ENCODE data around the gene TASP1.
"Not testable (repeated sequence)": the region's sequence is repeated elsewhere in the genome, so short reads cannot be mapped to it uniquely, and the experiment has no call there.

The TASP1 gene

DNA sequence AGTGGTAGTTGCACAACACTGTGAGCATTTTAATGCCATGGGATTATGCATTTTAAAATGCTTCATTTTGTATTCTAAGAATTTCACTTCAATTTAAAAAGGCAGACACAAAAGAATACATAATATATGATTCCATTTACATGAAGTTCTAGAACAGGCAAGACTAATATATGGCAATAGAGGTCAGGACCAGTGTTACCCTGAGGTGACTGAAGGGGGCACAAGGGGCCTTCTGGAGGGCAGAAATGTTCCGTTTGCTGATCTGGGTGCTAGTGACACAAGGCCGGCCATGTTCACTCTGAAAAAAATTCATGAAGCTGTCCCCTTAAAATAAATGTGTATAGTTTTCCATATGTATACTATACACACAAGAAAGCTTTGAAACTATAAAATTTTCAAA is 28.5 kb downstream of the TASP1 start:
- Histone ChIP-seq H3K4me1 (ENCODE audit: insufficient read depth, low read length) (no peaks in the 10 kb centered on the region), H3K4me3 (ENCODE audit: low read length) (no peak overlapping the region), H3K9ac (ENCODE audit: low read depth, low read length) (no peak overlapping the region), H3K9me3 (ENCODE audit: insufficient read depth, low read depth, low read length) (no peaks in the 10 kb centered on the region), H3K36me3 (ENCODE audit: insufficient read depth, low read depth, low read length) (no peaks in the 10 kb centered on the region), H3K27ac (ENCODE audit: low read length) (no peak overlapping the region), H3K27me3 (ENCODE audit: insufficient read depth, low read length) (no peaks in the 10 kb centered on the region)

GRCh38 chr20:13608066-13608465 is 30.7 kb downstream of the TASP1 start:
- Histone ChIP-seq H3K9me3 (ENCODE audit: insufficient read depth, low read depth, low read length) (no peaks in the 10 kb centered on the region), H3K27me3 (ENCODE audit: insufficient read depth, low read length) (no peaks in the 10 kb centered on the region), H3K4me1 (ENCODE audit: insufficient read depth, low read length) (no peaks in the 10 kb centered on the region), H3K9ac (ENCODE audit: low read depth, low read length) (no peak overlapping the region), H3K4me3 (ENCODE audit: low read length) (no peak overlapping the region), H3K27ac (ENCODE audit: low read length) (no peak overlapping the region), H3K36me3 (ENCODE audit: insufficient read depth, low read depth, low read length) (no peaks in the 10 kb centered on the region)

DNA sequence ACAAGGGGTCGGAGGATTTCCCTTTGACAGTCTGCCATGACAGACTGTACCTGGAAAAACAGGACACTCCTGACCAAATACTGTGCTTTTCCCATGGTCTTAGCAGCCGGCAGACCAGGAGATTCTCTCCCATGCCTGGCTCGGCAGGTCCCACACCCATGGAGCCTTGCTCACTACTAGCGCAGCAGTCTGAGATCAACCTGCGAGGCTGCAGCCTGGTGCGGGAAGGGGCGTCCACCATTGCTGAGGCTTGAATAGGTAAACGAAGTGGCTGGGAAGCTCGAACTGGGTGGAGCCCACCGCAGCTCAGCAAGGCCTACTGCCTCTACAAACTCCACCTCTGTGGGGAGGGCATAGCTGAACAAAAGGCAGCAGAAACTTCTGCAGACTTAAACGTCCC is 45.3 kb downstream of the TASP1 start:
- not testable (repeated sequence) for H3K9ac ChIP-seq (ENCODE audit: low read depth, low read length); H3K4me3 ChIP-seq (ENCODE audit: low read length); H3K4me1 ChIP-seq (ENCODE audit: insufficient read depth, low read length); H3K27ac ChIP-seq (ENCODE audit: low read length); H3K27me3 ChIP-seq (ENCODE audit: insufficient read depth, low read length); H3K36me3 ChIP-seq (ENCODE audit: insufficient read depth, low read depth, low read length); H3K9me3 ChIP-seq (ENCODE audit: insufficient read depth, low read depth, low read length)

- Histone ChIP-seq H3K4me3 (ENCODE audit: low read length) (no peak overlapping the region), H3K27me3 (ENCODE audit: insufficient read depth, low read length) (no peaks in the 10 kb centered on the region), H3K36me3 (ENCODE audit: insufficient read depth, low read depth, low read length) (peaks cover 11% of the 10 kb centered on the region), H3K27ac (ENCODE audit: low read length) (no peak overlapping the region), H3K9me3 (ENCODE audit: insufficient read depth, low read depth, low read length) (peaks cover 5% of the 10 kb centered on the region; the same call in 1 of the 2 replicates), H3K4me1 (ENCODE audit: insufficient read depth, low read length) (no peaks in the 10 kb centered on the region), H3K9ac (ENCODE audit: low read depth, low read length) (no peak overlapping the region)
Measured at GRCh38 chr20:13588049-13588448, 50.7 kb downstream of the TASP1 start.

DNA sequence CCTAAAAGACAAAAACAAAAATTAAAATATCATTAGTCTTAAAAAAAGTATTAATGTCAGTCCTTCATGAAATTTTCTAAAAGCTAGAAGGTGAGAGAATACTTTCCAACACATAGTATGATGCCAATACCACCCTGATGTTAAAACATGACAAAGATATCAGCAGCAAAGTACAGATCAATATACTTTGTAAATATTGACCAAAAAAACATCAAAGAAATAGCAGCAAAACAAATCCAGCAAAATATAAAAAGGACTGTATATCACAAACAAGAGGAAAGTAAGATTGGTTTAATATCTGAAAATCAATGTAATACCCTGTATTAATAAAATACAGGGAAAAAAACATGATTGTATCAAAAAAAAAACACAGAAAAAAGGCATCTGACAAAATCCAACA is 51.4 kb downstream of the TASP1 start:
- peaks cover 11% of the 10 kb centered on the region for H3K36me3 ChIP-seq (ENCODE audit: insufficient read depth, low read depth, low read length)
- H3K9ac ChIP-seq (ENCODE audit: low read depth, low read length), result no peak overlapping the region
- no peak overlapping the region for H3K27ac ChIP-seq (ENCODE audit: low read length)
- H3K9me3 ChIP-seq (ENCODE audit: insufficient read depth, low read depth, low read length), result peaks cover 5% of the 10 kb centered on the region; the same call in 1 of the 2 replicates
- no peaks in the 10 kb centered on the region for H3K27me3 ChIP-seq (ENCODE audit: insufficient read depth, low read length)
- no peaks in the 10 kb centered on the region for H3K4me1 ChIP-seq (ENCODE audit: insufficient read depth, low read length)
- H3K4me3 ChIP-seq (ENCODE audit: low read length), result no peak overlapping the region

DNA sequence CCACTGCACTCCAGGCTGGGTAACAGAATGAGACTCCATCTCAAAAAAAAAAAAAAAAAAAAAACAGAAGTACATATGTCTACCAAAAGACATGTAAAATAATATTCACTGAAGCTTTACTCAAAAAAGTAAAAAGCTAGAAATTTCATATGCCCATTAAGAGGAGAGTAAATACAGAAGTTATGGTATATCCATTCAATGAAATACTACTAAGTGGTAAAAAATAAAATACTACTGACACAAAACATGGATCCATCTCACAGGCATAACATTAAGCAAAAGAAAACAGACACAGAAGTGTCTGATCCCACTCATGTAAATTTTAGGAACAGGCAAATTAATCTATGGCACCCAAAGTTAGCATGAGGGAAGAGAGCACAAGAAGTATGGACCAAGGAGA is 52.6 kb downstream of the TASP1 start:
- Histone ChIP-seq H3K4me1 (ENCODE audit: insufficient read depth, low read length) (no peaks in the 10 kb centered on the region), H3K27me3 (ENCODE audit: insufficient read depth, low read length) (no peaks in the 10 kb centered on the region), H3K9ac (ENCODE audit: low read depth, low read length) (no peak overlapping the region), H3K36me3 (ENCODE audit: insufficient read depth, low read depth, low read length) (peaks cover 11% of the 10 kb centered on the region), H3K4me3 (ENCODE audit: low read length) (no peak overlapping the region), H3K27ac (ENCODE audit: low read length) (no peak overlapping the region), H3K9me3 (ENCODE audit: insufficient read depth, low read depth, low read length) (peaks cover 5% of the 10 kb centered on the region; the same call in 1 of the 2 replicates)

DNA sequence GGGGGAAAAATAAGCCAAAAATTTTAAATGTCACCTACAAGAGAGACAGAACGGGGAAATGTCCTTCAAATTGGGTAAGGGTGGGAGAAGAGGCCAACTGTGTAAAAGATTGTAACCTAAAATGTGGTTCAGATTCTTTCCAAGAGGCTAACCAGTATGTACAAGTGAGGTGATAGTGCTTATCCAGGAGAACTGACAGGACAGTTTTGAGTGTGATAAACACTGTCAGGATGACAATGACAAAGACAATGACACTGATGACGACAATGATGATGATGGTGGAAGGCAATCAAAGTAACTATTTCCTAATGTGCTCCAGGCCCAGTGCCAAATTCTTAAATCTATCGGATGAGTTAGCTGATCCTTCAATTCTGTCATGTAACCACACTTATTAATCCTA is 57.3 kb downstream of the TASP1 start:
- Histone ChIP-seq H3K36me3 (ENCODE audit: insufficient read depth, low read depth, low read length) (peaks cover 4% of the 10 kb centered on the region), H3K4me1 (ENCODE audit: insufficient read depth, low read length) (no peaks in the 10 kb centered on the region), H3K4me3 (ENCODE audit: low read length) (no peak overlapping the region), H3K27ac (ENCODE audit: low read length) (no peak overlapping the region), H3K9ac (ENCODE audit: low read depth, low read length) (no peak overlapping the region), H3K27me3 (ENCODE audit: insufficient read depth, low read length) (no peaks in the 10 kb centered on the region), H3K9me3 (ENCODE audit: insufficient read depth, low read depth, low read length) (peaks cover 4% of the 10 kb centered on the region; the same call in 1 of the 2 replicates)

GRCh38 chr20:13580707-13581106 is 58.0 kb downstream of the TASP1 start:
- Histone ChIP-seq H3K27ac (ENCODE audit: low read length) (no peak overlapping the region), H3K4me1 (ENCODE audit: insufficient read depth, low read length) (no peaks in the 10 kb centered on the region), H3K9ac (ENCODE audit: low read depth, low read length) (no peak overlapping the region), H3K4me3 (ENCODE audit: low read length) (no peak overlapping the region), H3K9me3 (ENCODE audit: insufficient read depth, low read depth, low read length) (0 out of 2 replicates have a peak, but pooled peaks cover 3% of the 10 kb centered on the region), H3K36me3 (ENCODE audit: insufficient read depth, low read depth, low read length) (no peaks in the 10 kb centered on the region), H3K27me3 (ENCODE audit: insufficient read depth, low read length) (no peaks in the 10 kb centered on the region)

GRCh38 chr20:13574071-13574470 is 64.7 kb downstream of the TASP1 start:
- Histone ChIP-seq H3K9me3 (ENCODE audit: insufficient read depth, low read depth, low read length) (0 out of 2 replicates have a peak, but pooled peaks cover 3% of the 10 kb centered on the region), H3K27ac (ENCODE audit: low read length) (no peak overlapping the region), H3K9ac (ENCODE audit: low read depth, low read length) (no peak overlapping the region), H3K36me3 (ENCODE audit: insufficient read depth, low read depth, low read length) (peaks cover 5% of the 10 kb centered on the region; the same call in 1 of the 2 replicates), H3K27me3 (ENCODE audit: insufficient read depth, low read length) (no peaks in the 10 kb centered on the region), H3K4me1 (ENCODE audit: insufficient read depth, low read length) (peaks cover 14% of the 10 kb centered on the region; the same call in 1 of the 2 replicates), H3K4me3 (ENCODE audit: low read length) (no peak overlapping the region)

- Histone ChIP-seq H3K4me3 (ENCODE audit: low read length) (no peak overlapping the region), H3K9ac (ENCODE audit: low read depth, low read length) (no peak overlapping the region), H3K4me1 (ENCODE audit: insufficient read depth, low read length) (peaks cover 14% of the 10 kb centered on the region; the same call in 1 of the 2 replicates), H3K36me3 (ENCODE audit: insufficient read depth, low read depth, low read length) (peaks cover 5% of the 10 kb centered on the region; the same call in 1 of the 2 replicates), H3K27ac (ENCODE audit: low read length) (no peak overlapping the region), H3K9me3 (ENCODE audit: insufficient read depth, low read depth, low read length) (0 out of 2 replicates have a peak, but pooled peaks cover 3% of the 10 kb centered on the region), H3K27me3 (ENCODE audit: insufficient read depth, low read length) (no peaks in the 10 kb centered on the region)
Measured at GRCh38 chr20:13571662-13572061, 67.1 kb downstream of the TASP1 start.

GRCh38 chr20:13567663-13568062 is 71.1 kb downstream of the TASP1 start:
- no peak overlapping the region for H3K9ac ChIP-seq (ENCODE audit: low read depth, low read length)
- H3K4me3 ChIP-seq (ENCODE audit: low read length), result no peak overlapping the region
- H3K27ac ChIP-seq (ENCODE audit: low read length), result no peak overlapping the region
- H3K9me3 ChIP-seq (ENCODE audit: insufficient read depth, low read depth, low read length), result no peaks in the 10 kb centered on the region
- H3K4me1 ChIP-seq (ENCODE audit: insufficient read depth, low read length), result peaks cover 7% of the 10 kb centered on the region; the same call in 1 of the 2 replicates
- H3K27me3 ChIP-seq (ENCODE audit: insufficient read depth, low read length), result no peaks in the 10 kb centered on the region
- no peaks in the 10 kb centered on the region for H3K36me3 ChIP-seq (ENCODE audit: insufficient read depth, low read depth, low read length)

DNA sequence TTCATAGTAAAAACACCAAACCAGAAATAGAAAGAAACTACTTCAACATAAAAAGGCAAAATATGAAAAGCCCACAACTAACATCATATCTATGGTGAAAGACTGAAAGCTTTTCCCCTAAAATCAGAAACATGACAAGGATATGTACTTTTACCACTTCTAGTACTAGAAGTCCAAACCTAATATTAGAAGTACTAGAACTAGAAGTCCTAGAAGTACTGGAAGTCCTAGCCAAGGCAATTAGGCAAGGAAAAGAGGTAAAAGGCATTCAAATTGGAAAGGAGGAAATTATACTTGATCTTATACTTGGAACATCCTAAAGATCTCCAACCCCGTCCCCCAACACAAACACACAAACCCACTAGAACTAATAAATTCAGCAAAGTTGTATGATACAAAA is 74.9 kb downstream of the TASP1 start:
- Histone ChIP-seq H3K4me1 (ENCODE audit: insufficient read depth, low read length) (no peaks in the 10 kb centered on the region; the same call in 1 of the 2 replicates), H3K36me3 (ENCODE audit: insufficient read depth, low read depth, low read length) (no peaks in the 10 kb centered on the region), H3K27ac (ENCODE audit: low read length) (no peak overlapping the region), H3K9ac (ENCODE audit: low read depth, low read length) (no peak overlapping the region), H3K9me3 (ENCODE audit: insufficient read depth, low read depth, low read length) (no peaks in the 10 kb centered on the region), H3K4me3 (ENCODE audit: low read length) (no peak overlapping the region), H3K27me3 (ENCODE audit: insufficient read depth, low read length) (no peaks in the 10 kb centered on the region)
